Glutamatergic neuron (in vitro differentiated cells): ENCODE data around the gene HS3ST2. TPM values are rescaled to one million over a fixed set of nuclear protein-coding genes. Genes with fewer than 3 reads are reported as not detected.

Source experiments
- DNase-seq: peaks from one replicate; pipeline ENCODE4 v3.0.0; 2022
- H3K27ac Mint-ChIP-seq: one replicate; pipeline ENCODE4 v1.8.0; 2020; ENCODE audit warnings: mild to moderate bottlenecking, mixed read lengths, inconsistent platforms; ENCODE audit not compliant: unreplicated experiment
- H3K27me3 Mint-ChIP-seq: one replicate; pipeline ENCODE4 v1.8.0; 2020; ENCODE audit warnings: mild to moderate bottlenecking, moderate library complexity, mixed read lengths, inconsistent platforms; ENCODE audit not compliant: unreplicated experiment
- H3K36me3 Mint-ChIP-seq: one replicate; pipeline ENCODE4 v1.8.0; 2020; ENCODE audit warnings: mild to moderate bottlenecking, mixed read lengths, inconsistent platforms; ENCODE audit not compliant: unreplicated experiment
- H3K4me1 Mint-ChIP-seq: one replicate; pipeline ENCODE4 v1.8.0; 2020; ENCODE audit warnings: mild to moderate bottlenecking, low read depth, mixed read lengths, inconsistent platforms; ENCODE audit not compliant: unreplicated experiment
- H3K4me3 Mint-ChIP-seq: one replicate; pipeline ENCODE4 v1.8.0; 2020; ENCODE audit warnings: mild to moderate bottlenecking, mixed read lengths, inconsistent platforms; ENCODE audit not compliant: unreplicated experiment
- H3K9me3 Mint-ChIP-seq: one replicate; pipeline ENCODE4 v1.8.0; 2020; ENCODE audit warnings: mild to moderate bottlenecking, moderate library complexity, mixed read lengths, inconsistent platforms; ENCODE audit not compliant: unreplicated experiment
- CTCF ChIP-seq: fragments of 200-600 bp; sonication (generic); IDR thresholded peaks from one replicate; pipeline ENCODE4 v1.5.0; 2021; ENCODE audit not compliant: partially characterized antibody, unreplicated experiment
- total RNA-seq: library from RNA; stranded (reverse); fragmentation: NEBNext Ultra II Directional; extraction: Animal tissue kit (Norgen Biotek cat#: 25700); gene quantifications from one replicate; pipeline ENCODE4 v1.2.1, GENCODE V29; 2021; ENCODE audit not compliant: unreplicated experiment

Gene HS3ST2
- total RNA-seq, 1 donor from 2014 or later = 32.5 TPM

GRCh38 chr16:22929461-22929860 is 115.5 kb downstream of the HS3ST2 start:
- peaks cover 5% of the 10 kb centered on the region for H3K4me1 Mint-ChIP-seq
- H3K4me3 Mint-ChIP-seq = no peak overlapping the region
- TF ChIP-seq CTCF = no peak
- H3K27me3 Mint-ChIP-seq = peaks cover 3% of the 10 kb centered on the region
- no peak overlapping the region for H3K27ac Mint-ChIP-seq
- H3K36me3 Mint-ChIP-seq = no peaks in the 10 kb centered on the region
- no peak for DNase-seq
- H3K9me3 Mint-ChIP-seq = peaks cover 1% of the 10 kb centered on the region

GRCh38 chr16:22932032-22932771 is 118.2 kb downstream of the HS3ST2 start:
- H3K27me3 Mint-ChIP-seq = no peaks in the 10 kb centered on the region
- no peak for DNase-seq
- no peak overlapping the region for H3K27ac Mint-ChIP-seq
- H3K36me3 Mint-ChIP-seq = no peaks in the 10 kb centered on the region
- H3K4me3 Mint-ChIP-seq = no peak overlapping the region
- H3K9me3 Mint-ChIP-seq = no peaks in the 10 kb centered on the region
- no peaks in the 10 kb centered on the region for H3K4me1 Mint-ChIP-seq
- TF ChIP-seq CTCF = no peak

- no peak for DNase-seq
- TF ChIP-seq CTCF = no peak
- Mint-ChIP-seq H3K9me3 (no peaks in the 10 kb centered on the region), H3K27ac (no peak overlapping the region), H3K4me1 (no peaks in the 10 kb centered on the region), H3K36me3 (no peaks in the 10 kb centered on the region), H3K27me3 (no peaks in the 10 kb centered on the region), H3K4me3 (no peak overlapping the region)
Measured at GRCh38 chr16:22933173-22933572, 119.2 kb downstream of the HS3ST2 start.

- no peak overlapping the region for H3K27ac Mint-ChIP-seq
- H3K4me1 Mint-ChIP-seq = peaks cover 4% of the 10 kb centered on the region
- H3K36me3 Mint-ChIP-seq = no peaks in the 10 kb centered on the region
- TF ChIP-seq CTCF = no peak
- H3K9me3 Mint-ChIP-seq = no peaks in the 10 kb centered on the region
- peaks cover 1% of the 10 kb centered on the region for H3K27me3 Mint-ChIP-seq
- no peak for DNase-seq
- H3K4me3 Mint-ChIP-seq = no peak overlapping the region
Measured at GRCh38 chr16:22934786-22935185, 120.8 kb downstream of the HS3ST2 start.

- no peak overlapping the region for H3K27ac Mint-ChIP-seq
- TF ChIP-seq CTCF = no peak
- no peaks in the 10 kb centered on the region for H3K9me3 Mint-ChIP-seq
- H3K4me1 Mint-ChIP-seq = peaks cover 4% of the 10 kb centered on the region
- DNase-seq = no peak
- H3K36me3 Mint-ChIP-seq = no peaks in the 10 kb centered on the region
- peaks cover 3% of the 10 kb centered on the region for H3K27me3 Mint-ChIP-seq
- H3K4me3 Mint-ChIP-seq = no peak overlapping the region
Measured at GRCh38 chr16:22937169-22937568, 123.2 kb downstream of the HS3ST2 start.
